GM18867 (cell line): Measurements from ENCODE around the gene ETV1.

ENCODE experiments used
- ATAC-seq: cut with Tn5 transposase; IDR thresholded peaks from one replicate; pipeline ENCODE4 v1.9.1; 2021; ENCODE audit warnings: mild to moderate bottlenecking, moderate library complexity; ENCODE audit not compliant: unreplicated experiment

The ETV1 gene

GRCh38 chr7:13882051-13882450 lies 107.4 kb downstream of the ETV1 start:
- ATAC-seq: no peak

- no peak for ATAC-seq
These were observed 108.7 kb downstream of the ETV1 start for GRCh38 chr7:13880789-13881188.

- ATAC-seq: no peak
These were observed 109.3 kb downstream of the ETV1 start for GRCh38 chr7:13879994-13880686.

- ATAC-seq: no peak
These were observed 110.3 kb downstream of the ETV1 start for GRCh38 chr7:13879143-13879542.

GRCh38 chr7:13878154-13878553 lies 111.3 kb downstream of the ETV1 start:
- ATAC-seq: no peak

GRCh38 chr7:13875496-13876074 lies 113.9 kb downstream of the ETV1 start:
- no peak for ATAC-seq

GRCh38 chr7:13874783-13875182 lies 114.7 kb downstream of the ETV1 start:
- no peak for ATAC-seq

- ATAC-seq: no peak
These were observed 116.8 kb downstream of the ETV1 start for GRCh38 chr7:13872709-13873108.

- ATAC-seq: no peak
These were observed 118.5 kb downstream of the ETV1 start for GRCh38 chr7:13871008-13871407.

- no peak for ATAC-seq
These were observed 128.7 kb downstream of the ETV1 start for GRCh38 chr7:13860734-13861133.

GRCh38 chr7:13856012-13856411 lies 133.5 kb downstream of the ETV1 start:
- ATAC-seq: no peak

- ATAC-seq: no peak
These were observed 137.0 kb downstream of the ETV1 start for GRCh38 chr7:13852281-13852968.

GRCh38 chr7:13851736-13852135 lies 137.7 kb downstream of the ETV1 start:
- no peak for ATAC-seq

- peak; percentile 99 for ATAC-seq
These were observed 139.2 kb downstream of the ETV1 start for GRCh38 chr7:13850185-13850752.

GRCh38 chr7:13849163-13849892 lies 140.1 kb downstream of the ETV1 start:
- no peak for ATAC-seq

- no peak for ATAC-seq
These were observed 140.8 kb downstream of the ETV1 start for GRCh38 chr7:13848681-13849131.

- ATAC-seq: no peak
These were observed 143.1 kb downstream of the ETV1 start for GRCh38 chr7:13846386-13846785.

- ATAC-seq: no peak
These were observed 143.9 kb downstream of the ETV1 start for GRCh38 chr7:13845601-13846000.

GRCh38 chr7:13844954-13845353 lies 144.5 kb downstream of the ETV1 start:
- ATAC-seq: no peak

- no peak for ATAC-seq
These were observed 148.2 kb downstream of the ETV1 start for GRCh38 chr7:13841284-13841683.
